MM.1S (cell line): Measurements from ENCODE around the gene POLD4.
A peak's percentile ranks its signal among the peaks of the same experiment; 100 is the strongest.

Source experiments
- DNase-seq: peaks from one replicate; pipeline ENCODE4 v3.0.0-alpha.2; 2015
- H2AFZ ChIP-seq: fragments of 300-600 bp; sonication (generic); 2 replicates; pipeline ENCODE4 v1.6.0; 2016; ENCODE audit warnings: antibody characterized with exemption, low read length
- H3F3A ChIP-seq: fragments of 300-600 bp; sonication (generic); 2 replicates; pipeline ENCODE4 v1.6.1; 2016; ENCODE audit warnings: mild to moderate bottlenecking, antibody characterized with exemption, low read length, moderate library complexity, mixed read lengths; ENCODE audit not compliant: insufficient read depth
- H3K27ac ChIP-seq: fragments of 300-600 bp; sonication (generic); 2 replicates; pipeline ENCODE4 v1.5.1; 2016; ENCODE audit warnings: mild to moderate bottlenecking, low read length
- H3K27me3 ChIP-seq: fragments of 300-600 bp; sonication (generic); replicated peaks from 2 replicates; pipeline ENCODE4 v1.6.0; 2016; ENCODE audit warnings: low read length; ENCODE audit not compliant: insufficient read depth
- H3K36me3 ChIP-seq: fragments of 300-600 bp; sonication (generic); replicated peaks from 2 replicates; pipeline ENCODE4 v1.6.1; 2016; ENCODE audit warnings: mild to moderate bottlenecking, low read length, mixed read lengths; ENCODE audit not compliant: insufficient read depth
- H3K4me1 ChIP-seq: fragments of 300-600 bp; sonication (generic); 2 replicates; pipeline ENCODE4 v1.6.1; 2016; ENCODE audit warnings: low read length, mixed read lengths
- H3K4me2 ChIP-seq: fragments of 300-600 bp; sonication (generic); 2 replicates; pipeline ENCODE4 v1.6.0; 2016; ENCODE audit warnings: low read depth, low read length
- H3K4me3 ChIP-seq: fragments of 300-600 bp; sonication (generic); 2 replicates; pipeline ENCODE4 v1.5.1; 2016; ENCODE audit warnings: low read length, mixed read lengths
- H3K79me2 ChIP-seq: fragments of 300-600 bp; sonication (generic); 2 replicates; pipeline ENCODE4 v1.6.1; 2016; ENCODE audit warnings: mixed run types, low read length, mixed read lengths
- H3K9ac ChIP-seq: fragments of 300-600 bp; sonication (generic); 2 replicates; pipeline ENCODE4 v1.6.1; 2016; ENCODE audit warnings: low read length, mixed read lengths
- H3K9me2 ChIP-seq: fragments of 300-600 bp; sonication (generic); replicated peaks from 2 replicates; pipeline ENCODE4 v1.6.1; 2016; ENCODE audit warnings: mild to moderate bottlenecking, low read length, mixed read lengths; ENCODE audit not compliant: insufficient read depth
- H3K9me3 ChIP-seq: fragments of 300-600 bp; sonication (generic); replicated peaks from 2 replicates; pipeline ENCODE4 v1.6.1; 2016; ENCODE audit warnings: mild to moderate bottlenecking, low read length, mixed read lengths; ENCODE audit not compliant: insufficient read depth
- H4K20me1 ChIP-seq: fragments of 300-600 bp; sonication (generic); 2 replicates; pipeline ENCODE4 v1.6.1; 2016; ENCODE audit warnings: mild to moderate bottlenecking, low read length, moderate library complexity, mixed read lengths; ENCODE audit not compliant: insufficient read depth
- EZH2 ChIP-seq: fragments of 300-600 bp; sonication (generic); optimal IDR thresholded peaks from 2 replicates; pipeline ENCODE3; 2017; ENCODE audit warnings: low read depth, mild to moderate bottlenecking, antibody characterized with exemption, low read length, mixed read lengths
- EZH2phosphoT487 ChIP-seq: fragments of 300-600 bp; sonication (generic); IDR thresholded peaks from 2 replicates; pipeline ENCODE4 v1.6.1; 2018; ENCODE audit warnings: antibody characterized with exemption, low read length
- TF ChIP-seq, protein P1 (sequence below): fragments of 300-600 bp; sonication (generic); IDR thresholded peaks from 2 replicates; pipeline ENCODE4 v1.5.1; 2016; ENCODE audit warnings: antibody characterized with exemption, low read length, mixed read lengths

The POLD4 gene

DNA sequence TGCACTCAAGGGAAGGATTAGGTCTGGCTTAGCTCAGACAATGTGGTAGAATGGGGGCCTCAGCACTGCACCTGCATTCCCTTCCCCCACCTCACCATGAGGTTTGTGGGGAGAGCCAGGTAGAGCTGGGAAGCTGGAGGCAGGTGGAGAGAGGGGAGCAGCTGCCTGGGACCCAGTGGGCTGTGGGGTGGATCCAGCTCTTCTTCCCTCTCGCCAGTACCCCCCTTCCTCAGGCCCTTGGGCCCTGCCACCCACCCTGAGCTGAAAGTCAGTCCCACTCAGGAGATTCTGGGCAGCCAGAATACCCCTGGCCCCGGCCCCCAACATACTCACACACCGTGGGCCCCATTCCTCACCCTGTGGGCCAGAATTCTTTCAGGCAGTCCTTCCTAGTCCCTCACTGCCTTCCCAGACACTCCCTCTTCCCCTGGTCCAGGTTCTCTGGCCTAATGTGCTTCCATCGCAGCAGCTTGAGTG, 3.1 kb upstream of the POLD4 start:
- H3F3A ChIP-seq: peaks cover 25% of the 10 kb centered on the region
- H2AFZ ChIP-seq: peak overlapping the region; percentile 68
- H3K9me2 ChIP-seq: no peaks in the 10 kb centered on the region
- no peak for DNase-seq
- TF ChIP-seq EZH2 (no peak), EZH2phosphoT487 (no peak)
- TF ChIP-seq, protein P1, sequence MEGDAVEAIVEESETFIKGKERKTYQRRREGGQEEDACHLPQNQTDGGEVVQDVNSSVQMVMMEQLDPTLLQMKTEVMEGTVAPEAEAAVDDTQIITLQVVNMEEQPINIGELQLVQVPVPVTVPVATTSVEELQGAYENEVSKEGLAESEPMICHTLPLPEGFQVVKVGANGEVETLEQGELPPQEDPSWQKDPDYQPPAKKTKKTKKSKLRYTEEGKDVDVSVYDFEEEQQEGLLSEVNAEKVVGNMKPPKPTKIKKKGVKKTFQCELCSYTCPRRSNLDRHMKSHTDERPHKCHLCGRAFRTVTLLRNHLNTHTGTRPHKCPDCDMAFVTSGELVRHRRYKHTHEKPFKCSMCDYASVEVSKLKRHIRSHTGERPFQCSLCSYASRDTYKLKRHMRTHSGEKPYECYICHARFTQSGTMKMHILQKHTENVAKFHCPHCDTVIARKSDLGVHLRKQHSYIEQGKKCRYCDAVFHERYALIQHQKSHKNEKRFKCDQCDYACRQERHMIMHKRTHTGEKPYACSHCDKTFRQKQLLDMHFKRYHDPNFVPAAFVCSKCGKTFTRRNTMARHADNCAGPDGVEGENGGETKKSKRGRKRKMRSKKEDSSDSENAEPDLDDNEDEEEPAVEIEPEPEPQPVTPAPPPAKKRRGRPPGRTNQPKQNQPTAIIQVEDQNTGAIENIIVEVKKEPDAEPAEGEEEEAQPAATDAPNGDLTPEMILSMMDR: no peak
- peaks cover 25% of the 10 kb centered on the region for H3K4me1 ChIP-seq
- no peaks in the 10 kb centered on the region for H3K27me3 ChIP-seq
- H3K9me3 ChIP-seq: no peaks in the 10 kb centered on the region
- no peaks in the 10 kb centered on the region for H3K36me3 ChIP-seq
- H4K20me1 ChIP-seq: no peaks in the 10 kb centered on the region
- peak overlapping the region; percentile 63; the same call in 1 of the 2 replicates for H3K4me2 ChIP-seq
- H3K9ac ChIP-seq: peak overlapping the region; percentile 58; the same call in 1 of the 2 replicates
- H3K79me2 ChIP-seq: peaks cover 7% of the 10 kb centered on the region; the same call in 1 of the 2 replicates
- no peak overlapping the region for H3K27ac ChIP-seq
- peak overlapping the region; percentile 44 for H3K4me3 ChIP-seq

GRCh38 chr11:67355794-67356386, 2.5 kb upstream of the POLD4 start:
- TF ChIP-seq EZH2: no peak
- TF ChIP-seq, protein P1: no peak
- no peak for TF ChIP-seq EZH2phosphoT487
- no peaks in the 10 kb centered on the region for H3K9me3 ChIP-seq
- peak overlapping the region; percentile 44; the same call in 1 of the 2 replicates for H3K4me3 ChIP-seq
- H3F3A ChIP-seq: peaks cover 26% of the 10 kb centered on the region
- H3K36me3 ChIP-seq: no peaks in the 10 kb centered on the region
- H3K27me3 ChIP-seq: no peaks in the 10 kb centered on the region
- peak overlapping the region; percentile 68 for H2AFZ ChIP-seq
- H3K4me1 ChIP-seq: peaks cover 27% of the 10 kb centered on the region
- H3K79me2 ChIP-seq: peaks cover 8% of the 10 kb centered on the region; the same call in 1 of the 2 replicates
- H3K4me2 ChIP-seq: peak overlapping the region; percentile 63; the same call in 1 of the 2 replicates
- no peak overlapping the region for H3K27ac ChIP-seq
- H3K9ac ChIP-seq: peak overlapping the region; percentile 58; the same call in 1 of the 2 replicates
- no peaks in the 10 kb centered on the region for H3K9me2 ChIP-seq
- no peaks in the 10 kb centered on the region for H4K20me1 ChIP-seq
- DNase-seq: no peak

- Histone ChIP-seq H4K20me1 (no peaks in the 10 kb centered on the region), H3K27me3 (no peaks in the 10 kb centered on the region), H3K4me1 (peaks cover 28% of the 10 kb centered on the region), H3K9me2 (no peaks in the 10 kb centered on the region), H3K27ac (no peak overlapping the region; the same call in 1 of the 2 replicates), H3K79me2 (peaks cover 8% of the 10 kb centered on the region; the same call in 1 of the 2 replicates), H3K36me3 (no peaks in the 10 kb centered on the region), H3K9me3 (no peaks in the 10 kb centered on the region), H3F3A (peaks cover 26% of the 10 kb centered on the region), H3K4me2 (no peak overlapping the region), H3K9ac (no peak overlapping the region), H2AFZ (no peak overlapping the region), H3K4me3 (no peak overlapping the region)
- TF ChIP-seq, protein P1: no peak
- TF ChIP-seq EZH2phosphoT487 (no peak), EZH2 (no peak)
- DNase-seq: no peak
These were observed 1.9 kb upstream of the POLD4 start for GRCh38 chr11:67355023-67355793.
